ENCODE data around the gene SLC39A11.
"Not testable (repeated sequence)": the region's sequence is repeated elsewhere in the genome, so short reads cannot be mapped to it uniquely, and the experiment has no call there.

Gene SLC39A11

DNA sequence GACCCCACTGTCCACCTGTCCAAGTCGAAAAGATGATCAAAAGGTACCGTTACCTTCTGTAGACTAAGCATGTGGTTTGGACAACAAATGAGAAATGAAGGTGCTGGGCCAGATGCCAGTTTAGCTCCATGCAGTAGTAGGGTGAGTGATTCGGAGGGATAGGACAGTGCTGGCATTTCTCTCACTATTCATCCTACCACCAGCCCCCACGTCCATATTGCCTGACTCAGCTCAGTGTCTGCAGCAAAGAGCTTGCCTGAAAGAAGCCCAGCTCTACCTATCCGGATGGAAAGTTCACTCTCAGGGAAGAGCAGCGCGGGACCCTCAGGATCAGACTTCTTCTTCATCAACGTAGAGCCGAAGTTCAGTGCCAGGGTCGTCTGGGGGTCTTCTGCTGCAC, 145.0 kb downstream of the SLC39A11 start:
- DNase-seq (ENCODE audit: low read depth in 2 of 2) = no peak

- DNase-seq (ENCODE audit: low read depth in 2 of 2) = no peak
Measured at GRCh38 chr17:72946696-72947095, 145.8 kb downstream of the SLC39A11 start.

GRCh38 chr17:72946156-72946555, 146.3 kb downstream of the SLC39A11 start:
- DNase-seq (ENCODE audit: low read depth in 2 of 2) = no peak

- DNase-seq (ENCODE audit: low read depth in 2 of 2) = no peak
Measured at GRCh38 chr17:72945473-72945872, 147.0 kb downstream of the SLC39A11 start.

DNA sequence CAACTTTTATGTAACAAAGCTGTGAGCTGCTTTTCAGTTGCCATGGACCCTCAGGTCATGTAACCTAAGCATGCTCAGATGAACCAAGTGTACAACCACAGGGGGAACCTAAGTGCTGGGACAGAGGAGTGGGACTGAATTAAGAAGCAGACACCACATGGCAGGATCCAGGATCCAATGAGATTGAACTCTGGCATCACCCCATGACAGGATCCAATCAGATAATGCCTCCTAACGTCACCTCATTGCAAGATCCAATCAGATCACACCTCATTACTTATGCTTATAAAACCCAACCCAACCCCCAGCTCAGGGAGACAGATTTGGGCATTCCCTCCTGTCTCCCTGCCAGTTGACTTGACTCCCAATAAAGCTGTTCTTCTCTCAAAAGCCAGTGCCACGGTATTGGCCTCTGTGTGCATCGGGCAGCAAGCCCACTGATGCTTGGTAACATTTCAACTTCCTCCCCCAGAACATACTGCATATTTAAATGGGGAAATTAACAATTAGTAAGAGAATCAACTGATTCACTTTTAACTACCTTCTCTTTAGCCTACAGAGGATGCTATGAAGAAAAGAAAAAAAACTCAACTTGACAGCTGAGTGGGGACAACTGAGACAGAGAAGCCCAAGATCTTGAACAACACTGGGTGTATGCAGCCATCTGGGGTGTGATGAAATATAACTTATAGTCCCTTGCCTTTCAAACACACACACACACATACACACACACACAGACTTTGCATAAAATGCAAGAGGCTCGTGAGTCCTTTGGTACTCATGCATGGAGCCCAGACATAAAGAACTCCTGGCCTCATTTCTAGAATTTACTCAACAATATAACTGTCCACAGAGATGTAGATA, 148.4 kb downstream of the SLC39A11 start:
- no peak for DNase-seq (ENCODE audit: low read depth in 2 of 2)

GRCh38 chr17:72942579-72942978, 149.9 kb downstream of the SLC39A11 start:
- no peak for DNase-seq (ENCODE audit: low read depth in 2 of 2)

DNA sequence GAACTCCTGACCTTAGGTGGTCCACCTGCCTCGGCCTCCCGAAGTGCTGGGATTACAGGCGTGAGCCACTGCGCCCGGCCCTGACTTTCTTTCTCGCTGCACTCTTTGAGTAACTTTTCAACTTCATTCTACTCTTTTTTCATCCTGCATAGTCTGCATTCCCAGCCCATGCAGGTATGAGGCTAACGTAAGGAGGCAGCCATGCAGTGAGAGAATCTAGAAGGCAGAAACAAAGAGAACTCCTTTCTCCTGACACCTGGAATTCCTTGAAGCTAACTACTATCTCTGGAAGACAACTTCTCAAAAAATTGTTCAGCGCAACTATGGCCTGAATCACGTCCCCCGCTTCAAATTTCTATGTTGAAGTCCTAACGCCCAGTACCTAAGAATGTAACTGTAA, 152.0 kb downstream of the SLC39A11 start:
- no peak for DNase-seq (ENCODE audit: low read depth in 2 of 2)

DNA sequence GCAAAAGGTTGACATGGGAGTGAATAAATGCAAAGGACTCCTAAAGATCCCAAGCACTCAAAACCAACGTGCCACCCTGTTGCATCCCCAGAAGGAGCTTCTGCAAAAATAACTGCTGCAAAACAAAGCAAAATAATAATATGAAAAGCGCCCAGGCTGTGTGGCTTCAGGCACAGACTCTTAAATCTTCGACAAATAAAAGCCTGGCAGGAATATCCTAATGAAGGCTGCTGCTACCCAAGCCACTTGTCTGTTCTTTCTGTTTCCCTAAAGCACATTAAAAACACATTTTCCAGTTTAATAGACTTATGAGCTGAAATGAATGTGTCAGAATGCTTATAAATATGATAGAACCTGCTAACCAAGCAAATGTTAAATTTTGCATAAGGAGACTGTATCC, 154.0 kb downstream of the SLC39A11 start:
- no peak for DNase-seq (ENCODE audit: low read depth in 2 of 2)

GRCh38 chr17:72937707-72938106, 154.8 kb downstream of the SLC39A11 start:
- DNase-seq (ENCODE audit: low read depth in 2 of 2) = no peak

- DNase-seq (ENCODE audit: low read depth in 2 of 2) = not testable (repeated sequence)
Measured at GRCh38 chr17:72937254-72937653, 155.2 kb downstream of the SLC39A11 start.

- DNase-seq (ENCODE audit: low read depth in 2 of 2) = no peak
Measured at GRCh38 chr17:72935984-72936383, 156.5 kb downstream of the SLC39A11 start.

GRCh38 chr17:72934927-72935326, 157.6 kb downstream of the SLC39A11 start:
- DNase-seq (ENCODE audit: low read depth in 2 of 2) = no peak

DNA sequence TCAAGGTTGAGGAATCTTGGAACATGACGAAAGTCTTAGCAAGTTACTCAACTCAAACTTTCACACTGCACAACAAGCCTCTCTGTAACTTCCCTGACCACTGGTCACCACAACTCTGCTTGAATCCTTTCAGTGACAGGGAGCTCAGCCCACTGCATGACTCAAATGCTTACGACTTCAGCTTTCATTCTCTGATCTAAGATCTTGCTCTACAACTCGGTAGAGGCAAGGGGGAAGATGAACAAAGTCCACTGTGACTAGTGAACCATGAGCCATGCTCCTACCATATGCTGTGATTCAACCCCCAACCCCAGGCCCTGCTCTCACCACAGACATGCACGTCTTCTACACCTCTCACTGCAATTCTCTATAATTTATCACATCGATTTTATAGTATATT, 160.9 kb downstream of the SLC39A11 start:
- no peak for DNase-seq (ENCODE audit: low read depth in 2 of 2)

- no peak for DNase-seq (ENCODE audit: low read depth in 2 of 2)
Measured at GRCh38 chr17:72931163-72931562, 161.3 kb downstream of the SLC39A11 start.

GRCh38 chr17:72930031-72930430, 162.5 kb downstream of the SLC39A11 start:
- DNase-seq (ENCODE audit: low read depth in 2 of 2) = no peak

DNA sequence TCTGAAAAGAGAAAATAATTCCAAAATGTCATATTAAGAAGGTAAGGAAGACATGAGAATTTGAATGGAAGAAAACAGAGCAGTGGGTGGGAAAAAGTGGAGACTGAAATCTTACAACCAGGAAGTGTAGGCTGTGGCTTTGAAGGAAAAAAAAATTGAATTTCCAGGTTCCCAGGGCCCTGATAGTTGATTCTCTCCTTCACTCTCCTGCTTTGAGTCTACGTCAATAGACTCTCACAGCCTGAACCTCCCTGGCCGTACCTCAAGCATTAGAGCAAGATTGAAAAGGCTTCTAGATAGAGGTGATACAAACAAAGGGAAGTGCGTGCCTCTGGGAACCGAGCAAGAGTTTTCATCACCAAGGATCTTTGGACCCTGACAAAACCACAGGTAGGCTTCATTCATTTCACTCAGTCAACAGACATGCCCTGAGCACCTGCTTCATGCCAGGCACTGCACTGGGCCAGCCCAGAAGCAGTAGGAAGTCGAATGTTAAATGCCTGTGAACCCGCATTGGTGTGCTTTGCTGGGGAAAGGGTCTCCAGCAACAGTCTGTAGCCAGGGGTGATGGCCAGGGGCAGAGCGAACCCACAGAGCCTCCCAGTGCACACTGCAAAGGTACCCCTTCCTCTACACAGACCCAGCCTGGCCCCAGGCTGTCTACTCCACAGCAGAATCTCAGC, 163.9 kb downstream of the SLC39A11 start:
- no peak for DNase-seq (ENCODE audit: low read depth in 2 of 2)

- DNase-seq (ENCODE audit: low read depth in 2 of 2) = no peak
Measured at GRCh38 chr17:72927760-72928159, 164.7 kb downstream of the SLC39A11 start.

- no peak for DNase-seq (ENCODE audit: low read depth in 2 of 2)
Measured at GRCh38 chr17:72927146-72927545, 165.3 kb downstream of the SLC39A11 start.

DNA sequence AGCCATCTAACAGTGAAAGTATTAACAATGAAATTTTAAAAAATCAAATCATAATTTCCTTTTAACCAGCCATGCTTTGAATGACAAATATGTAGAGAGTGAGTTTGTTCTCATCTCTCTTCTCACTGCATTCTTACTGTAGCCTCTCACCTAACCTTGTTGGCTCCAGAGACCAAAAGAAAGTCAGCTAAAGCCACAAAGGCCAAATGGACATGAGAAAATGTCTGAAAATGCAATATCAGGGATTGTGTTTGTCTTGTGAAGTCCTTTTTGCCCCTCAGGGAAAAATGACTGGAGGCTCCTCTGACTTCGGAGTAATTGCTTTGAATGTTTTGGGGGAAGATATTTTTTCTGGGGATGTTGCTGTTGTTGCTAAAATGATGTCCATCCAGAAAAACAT, 166.3 kb downstream of the SLC39A11 start:
- DNase-seq (ENCODE audit: low read depth in 2 of 2) = no peak

GRCh38 chr17:72924196-72924595, 168.3 kb downstream of the SLC39A11 start:
- no peak for DNase-seq (ENCODE audit: low read depth in 2 of 2)

DNA sequence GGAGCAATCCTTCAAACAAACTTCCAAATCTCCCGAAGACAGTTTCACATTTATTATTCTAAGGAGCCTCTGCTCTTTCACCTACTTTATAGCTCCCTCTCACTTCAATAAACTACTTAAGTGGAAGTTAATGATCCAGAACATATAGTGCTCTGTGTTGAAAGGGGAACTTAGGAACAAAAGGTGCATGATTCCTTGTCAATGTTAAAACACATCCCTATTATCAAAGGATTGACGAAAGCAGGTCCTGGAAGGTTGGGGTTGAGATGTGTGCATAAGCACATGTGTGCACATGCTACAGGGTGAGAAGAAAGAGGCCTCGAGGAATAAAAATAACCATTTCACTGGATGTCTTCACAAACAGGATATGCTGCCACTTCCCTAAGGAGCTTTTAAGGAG, 170.3 kb downstream of the SLC39A11 start:
- no peak for DNase-seq (ENCODE audit: low read depth in 2 of 2)

GRCh38 chr17:72921347-72922054, 171.0 kb downstream of the SLC39A11 start:
- no peak for DNase-seq (ENCODE audit: low read depth in 2 of 2)

DNA sequence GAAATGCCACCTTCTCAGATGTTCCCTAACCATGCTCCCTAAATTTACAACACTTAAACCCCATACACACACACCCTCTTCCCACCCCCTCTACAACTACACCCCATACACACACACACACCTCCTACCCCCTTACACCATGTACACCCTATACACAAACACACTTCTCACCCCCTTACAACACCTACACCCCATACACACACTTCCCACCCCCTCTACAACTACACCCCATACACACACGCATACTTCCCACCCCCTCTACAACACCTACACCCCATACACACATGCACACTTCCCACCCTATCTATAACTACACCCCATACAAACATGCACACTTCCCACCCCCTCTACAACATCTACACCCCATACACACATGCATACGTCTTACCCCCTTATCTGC, 172.0 kb downstream of the SLC39A11 start:
- DNase-seq (ENCODE audit: low read depth in 2 of 2) = no peak
